Measurements from ENCODE around the gene TMEM72.
A peak's percentile ranks its signal among the peaks of the same experiment; 100 is the strongest.

TMEM72 gene

GRCh38 chr10:44878706-44879530 is 32.2 kb upstream of the TMEM72 start:
- peaks cover 22% of the 10 kb centered on the region for H3K4me1 ChIP-seq (ENCODE audit: control insufficient read depth, insufficient read depth, low read length)
- no peaks in the 10 kb centered on the region for H3K9me3 ChIP-seq (ENCODE audit: control insufficient read depth, low read length)
- peak overlapping the region; percentile 77 for H3K4me3 ChIP-seq (ENCODE audit: low read length)
- no peaks in the 10 kb centered on the region for H3K36me3 ChIP-seq (ENCODE audit: control insufficient read depth, insufficient read depth, low read length, severe bottlenecking)
- DNase-seq (ENCODE audit: low read depth) = peak; percentile 88
- peaks cover 23% of the 10 kb centered on the region for H3K27me3 ChIP-seq (replicated peaks; ENCODE audit: control insufficient read depth, insufficient read depth, low read length)
- H3K9ac ChIP-seq (ENCODE audit: low read length) = peak overlapping the region; percentile 77

DNA sequence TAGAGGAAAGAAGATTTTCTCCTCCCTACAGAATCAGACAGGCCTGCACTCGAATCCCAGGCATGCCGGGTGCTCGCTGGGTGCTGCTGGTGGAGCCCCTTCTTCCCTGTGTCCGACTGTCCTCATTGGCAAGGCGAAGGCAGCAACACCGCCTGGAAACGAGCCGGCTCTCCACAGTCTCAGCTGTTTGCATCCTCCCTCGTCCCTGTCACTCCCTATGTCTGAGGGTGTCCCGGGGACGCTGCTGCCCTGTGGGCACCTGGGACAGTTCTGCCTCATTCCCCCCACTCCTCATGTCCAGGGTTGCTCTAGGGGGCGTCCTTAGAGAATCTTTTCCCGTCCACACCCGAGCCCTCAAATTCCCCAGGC is 31.6 kb upstream of the TMEM72 start:
- H3K9me3 ChIP-seq (ENCODE audit: control insufficient read depth, low read length) = no peaks in the 10 kb centered on the region
- H3K27me3 ChIP-seq (replicated peaks; ENCODE audit: control insufficient read depth, insufficient read depth, low read length) = peaks cover 23% of the 10 kb centered on the region
- peak overlapping the region; percentile 77 for H3K4me3 ChIP-seq (ENCODE audit: low read length)
- H3K4me1 ChIP-seq (ENCODE audit: control insufficient read depth, insufficient read depth, low read length) = peaks cover 16% of the 10 kb centered on the region
- H3K36me3 ChIP-seq (ENCODE audit: control insufficient read depth, insufficient read depth, low read length, severe bottlenecking) = no peaks in the 10 kb centered on the region
- no peak for DNase-seq (ENCODE audit: low read depth)
- H3K9ac ChIP-seq (ENCODE audit: low read length) = peak overlapping the region; percentile 77

GRCh38 chr10:44880090-44880715 is 30.9 kb upstream of the TMEM72 start:
- Histone ChIP-seq H3K9ac (ENCODE audit: low read length) (no peak overlapping the region), H3K9me3 (ENCODE audit: control insufficient read depth, low read length) (no peaks in the 10 kb centered on the region), H3K27me3 (replicated peaks; ENCODE audit: control insufficient read depth, insufficient read depth, low read length) (peaks cover 23% of the 10 kb centered on the region), H3K4me3 (ENCODE audit: low read length) (no peak overlapping the region), H3K4me1 (ENCODE audit: control insufficient read depth, insufficient read depth, low read length) (peaks cover 12% of the 10 kb centered on the region), H3K36me3 (ENCODE audit: control insufficient read depth, insufficient read depth, low read length, severe bottlenecking) (no peaks in the 10 kb centered on the region)
- no peak for DNase-seq (ENCODE audit: low read depth)

- Histone ChIP-seq H3K27me3 (replicated peaks; ENCODE audit: control insufficient read depth, insufficient read depth, low read length) (peaks cover 23% of the 10 kb centered on the region), H3K4me3 (ENCODE audit: low read length) (no peak overlapping the region), H3K36me3 (ENCODE audit: control insufficient read depth, insufficient read depth, low read length, severe bottlenecking) (no peaks in the 10 kb centered on the region), H3K9ac (ENCODE audit: low read length) (no peak overlapping the region), H3K9me3 (ENCODE audit: control insufficient read depth, low read length) (no peaks in the 10 kb centered on the region), H3K4me1 (ENCODE audit: control insufficient read depth, insufficient read depth, low read length) (peaks cover 12% of the 10 kb centered on the region)
- DNase-seq (ENCODE audit: low read depth) = no peak
These were observed 29.5 kb upstream of the TMEM72 start for GRCh38 chr10:44881649-44882048.

- no peak overlapping the region for H3K4me3 ChIP-seq (ENCODE audit: low read length)
- H3K9me3 ChIP-seq (ENCODE audit: control insufficient read depth, low read length) = no peaks in the 10 kb centered on the region
- H3K36me3 ChIP-seq (ENCODE audit: control insufficient read depth, insufficient read depth, low read length, severe bottlenecking) = no peaks in the 10 kb centered on the region
- peaks cover 12% of the 10 kb centered on the region for H3K4me1 ChIP-seq (ENCODE audit: control insufficient read depth, insufficient read depth, low read length)
- DNase-seq (ENCODE audit: low read depth) = no peak
- H3K9ac ChIP-seq (ENCODE audit: low read length) = no peak overlapping the region
- peaks cover 23% of the 10 kb centered on the region for H3K27me3 ChIP-seq (replicated peaks; ENCODE audit: control insufficient read depth, insufficient read depth, low read length)
These were observed 28.9 kb upstream of the TMEM72 start for GRCh38 chr10:44882166-44882720.

- Histone ChIP-seq H3K36me3 (ENCODE audit: control insufficient read depth, insufficient read depth, low read length, severe bottlenecking) (no peaks in the 10 kb centered on the region), H3K4me1 (ENCODE audit: control insufficient read depth, insufficient read depth, low read length) (peaks cover 9% of the 10 kb centered on the region), H3K27me3 (replicated peaks; ENCODE audit: control insufficient read depth, insufficient read depth, low read length) (peaks cover 23% of the 10 kb centered on the region), H3K9ac (ENCODE audit: low read length) (no peak overlapping the region), H3K9me3 (ENCODE audit: control insufficient read depth, low read length) (no peaks in the 10 kb centered on the region), H3K4me3 (ENCODE audit: low read length) (no peak overlapping the region)
- no peak for DNase-seq (ENCODE audit: low read depth)
These were observed 27.4 kb upstream of the TMEM72 start for GRCh38 chr10:44883593-44884331.

- no peak for DNase-seq (ENCODE audit: low read depth)
- Histone ChIP-seq H3K36me3 (ENCODE audit: control insufficient read depth, insufficient read depth, low read length, severe bottlenecking) (no peaks in the 10 kb centered on the region), H3K27me3 (replicated peaks; ENCODE audit: control insufficient read depth, insufficient read depth, low read length) (peaks cover 19% of the 10 kb centered on the region), H3K4me3 (ENCODE audit: low read length) (no peak overlapping the region), H3K9ac (ENCODE audit: low read length) (no peak overlapping the region), H3K4me1 (ENCODE audit: control insufficient read depth, insufficient read depth, low read length) (no peaks in the 10 kb centered on the region), H3K9me3 (ENCODE audit: control insufficient read depth, low read length) (no peaks in the 10 kb centered on the region)
These were observed 25.4 kb upstream of the TMEM72 start for GRCh38 chr10:44885710-44886109.

DNA sequence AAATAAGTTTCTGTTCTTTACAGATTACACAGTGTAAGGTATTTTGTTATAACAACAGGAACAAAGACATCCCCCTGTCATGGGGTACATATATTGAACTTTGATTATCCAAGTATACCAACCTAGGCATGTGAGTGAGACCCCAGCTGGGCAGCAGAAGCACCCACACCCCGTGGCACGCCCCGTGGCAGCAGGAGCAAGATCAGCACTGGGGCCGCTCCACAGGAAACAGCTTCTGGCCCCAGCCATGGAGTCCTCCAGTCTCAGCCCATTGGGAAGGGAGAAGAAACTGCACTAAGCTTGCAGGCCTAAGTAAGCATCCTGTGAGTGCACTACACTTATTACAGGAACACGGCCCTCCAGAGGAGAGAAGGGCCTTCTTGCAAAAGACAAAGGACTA is 24.2 kb upstream of the TMEM72 start:
- Histone ChIP-seq H3K9me3 (ENCODE audit: control insufficient read depth, low read length) (no peaks in the 10 kb centered on the region), H3K4me1 (ENCODE audit: control insufficient read depth, insufficient read depth, low read length) (no peaks in the 10 kb centered on the region), H3K9ac (ENCODE audit: low read length) (no peak overlapping the region), H3K36me3 (ENCODE audit: control insufficient read depth, insufficient read depth, low read length, severe bottlenecking) (no peaks in the 10 kb centered on the region), H3K27me3 (replicated peaks; ENCODE audit: control insufficient read depth, insufficient read depth, low read length) (peaks cover 8% of the 10 kb centered on the region), H3K4me3 (ENCODE audit: low read length) (no peak overlapping the region)
- DNase-seq (ENCODE audit: low read depth) = no peak

DNA sequence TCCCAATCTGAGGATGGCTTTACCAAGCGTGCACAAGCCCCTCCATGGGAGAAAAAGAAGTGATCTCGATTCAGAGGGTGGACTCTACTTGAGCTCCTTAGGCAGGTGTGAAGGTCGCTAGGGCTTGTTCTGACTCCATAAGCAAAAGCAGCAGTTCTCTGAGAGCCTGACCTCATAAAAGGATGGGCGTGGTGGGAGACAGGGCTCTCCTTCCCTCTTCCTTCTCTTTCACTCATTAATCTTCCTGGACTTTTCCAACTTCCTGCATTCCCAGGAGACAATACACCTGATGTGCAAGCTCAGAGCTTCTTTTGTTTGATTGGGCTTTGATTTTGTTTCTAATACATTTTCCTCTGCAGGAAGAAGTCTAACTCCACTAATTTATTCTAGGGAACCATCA is 22.3 kb upstream of the TMEM72 start:
- no peak overlapping the region for H3K9ac ChIP-seq (ENCODE audit: low read length)
- H3K4me3 ChIP-seq (ENCODE audit: low read length) = no peak overlapping the region
- no peak for DNase-seq (ENCODE audit: low read depth)

DNA sequence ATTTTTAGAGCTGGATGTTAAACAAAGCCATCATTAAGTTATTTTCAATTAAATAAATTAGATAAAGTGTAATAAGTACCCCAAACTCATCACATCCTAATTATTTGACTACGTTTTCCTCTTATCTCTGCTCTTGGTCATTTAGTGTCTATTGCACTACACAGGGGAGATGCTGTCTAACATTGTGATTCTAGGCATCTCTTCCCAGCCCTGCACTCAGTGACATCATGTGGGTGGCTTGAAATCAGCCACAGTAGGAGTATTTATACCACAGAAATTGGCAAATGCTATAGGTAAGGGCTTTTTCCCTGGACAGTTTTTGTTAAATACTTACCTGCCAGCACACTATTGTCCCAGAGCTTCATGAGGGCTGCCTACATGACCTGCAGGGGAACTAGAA is 21.3 kb upstream of the TMEM72 start:
- H3K9ac ChIP-seq (ENCODE audit: low read length) = no peak overlapping the region
- no peaks in the 10 kb centered on the region for H3K36me3 ChIP-seq (ENCODE audit: control insufficient read depth, insufficient read depth, low read length, severe bottlenecking)
- DNase-seq (ENCODE audit: low read depth) = no peak

More for the DNA sequence above, 22.3 kb upstream of the TMEM72 start:
- H3K36me3 ChIP-seq (ENCODE audit: control insufficient read depth, insufficient read depth, low read length, severe bottlenecking) = no peaks in the 10 kb centered on the region
- no peaks in the 10 kb centered on the region for H3K4me1 ChIP-seq (ENCODE audit: control insufficient read depth, insufficient read depth, low read length)
- peaks cover 13% of the 10 kb centered on the region for H3K27me3 ChIP-seq (replicated peaks; ENCODE audit: control insufficient read depth, insufficient read depth, low read length)
- H3K9me3 ChIP-seq (ENCODE audit: control insufficient read depth, low read length) = no peaks in the 10 kb centered on the region

More for the DNA sequence above, 21.3 kb upstream of the TMEM72 start:
- Histone ChIP-seq H3K9me3 (ENCODE audit: control insufficient read depth, low read length) (no peaks in the 10 kb centered on the region), H3K4me3 (ENCODE audit: low read length) (no peak overlapping the region), H3K27me3 (replicated peaks; ENCODE audit: control insufficient read depth, insufficient read depth, low read length) (peaks cover 13% of the 10 kb centered on the region), H3K4me1 (ENCODE audit: control insufficient read depth, insufficient read depth, low read length) (no peaks in the 10 kb centered on the region)

Data from adipocyte (in vitro differentiated cells).